Muscle of leg (tissue), 11 donors: ENCODE measurements around the gene CSTF1. TPM values are rescaled to one million over a fixed set of nuclear protein-coding genes. Genes with fewer than 3 reads are reported as not detected.

Source experiments
- DNase-seq: peaks from one replicate; pipeline ENCODE4 v3.0.0; 2013
- H3K27ac ChIP-seq: one replicate; pipeline ENCODE4 v1.5.1; 2013; ENCODE audit warnings: mild to moderate bottlenecking, low read length, control low read depth
- H3K27me3 ChIP-seq: one replicate; pipeline ENCODE4 v1.6.1; 2013; ENCODE audit warnings: low read length; ENCODE audit not compliant: control insufficient read depth, insufficient read depth
- H3K36me3 ChIP-seq: one replicate; pipeline ENCODE4 v1.6.1; 2013; ENCODE audit warnings: low read length; ENCODE audit not compliant: control insufficient read depth, insufficient read depth
- H3K4me1 ChIP-seq: one replicate; pipeline ENCODE4 v1.6.1; 2013; ENCODE audit warnings: low read length; ENCODE audit not compliant: control insufficient read depth, insufficient read depth
- H3K4me3 ChIP-seq: one replicate; pipeline ENCODE4 v1.5.1; 2013; ENCODE audit warnings: low read length, control low read depth
- H3K9me3 ChIP-seq: replicated peaks from 2 replicates; pipeline ENCODE4 v1.6.1; 2013; ENCODE audit warnings: low read depth, low read length; ENCODE audit not compliant: control insufficient read depth
- WGBS: methylation state at CpG from one replicate; pipeline ENCODE4 v1.1.5; 2013; ENCODE audit warnings: missing lambda C conversion rate; ENCODE audit not compliant: insufficient coverage; 5-methylcytosine and 5-hydroxymethylcytosine counted together
- polyA plus RNA-seq, 8 donors: library from polyadenylated mRNA; unstranded; fragments of 120-200 nt; gene quantifications; one replicate each; pipeline versions ENCODE4 v1.2.1 to v1.2.3, GENCODE V29; 2013; ENCODE audit warnings: inconsistent platforms in 1 of 8, low replicate concordance in 1 of 8; ENCODE audit not compliant: insufficient read length in 8 of 8, insufficient read depth in 1 of 8
- total RNA-seq: library from RNA; stranded (reverse); fragments of 120-200 nt; gene quantifications from one replicate; pipeline ENCODE4 v1.2.4, GENCODE V29; 2013

The CSTF1 gene
- total and polyA plus RNA-seq, 9 donors = 23.6 to 31.3 (median 28.1) TPM

- Histone ChIP-seq H3K9me3 (no peaks in the 10 kb centered on the region), H3K27ac (peak overlapping the region; percentile 47), H3K4me3 (no peak overlapping the region), H3K36me3 (no peaks in the 10 kb centered on the region), H3K27me3 (no peaks in the 10 kb centered on the region), H3K4me1 (peaks cover 32% of the 10 kb centered on the region)
- WGBS = 50% methylated on average over 1 of the region's 3 CpGs
- no peak for DNase-seq
Observed at GRCh38 chr20:56433221-56433879, 40.9 kb downstream of the CSTF1 start.

DNA sequence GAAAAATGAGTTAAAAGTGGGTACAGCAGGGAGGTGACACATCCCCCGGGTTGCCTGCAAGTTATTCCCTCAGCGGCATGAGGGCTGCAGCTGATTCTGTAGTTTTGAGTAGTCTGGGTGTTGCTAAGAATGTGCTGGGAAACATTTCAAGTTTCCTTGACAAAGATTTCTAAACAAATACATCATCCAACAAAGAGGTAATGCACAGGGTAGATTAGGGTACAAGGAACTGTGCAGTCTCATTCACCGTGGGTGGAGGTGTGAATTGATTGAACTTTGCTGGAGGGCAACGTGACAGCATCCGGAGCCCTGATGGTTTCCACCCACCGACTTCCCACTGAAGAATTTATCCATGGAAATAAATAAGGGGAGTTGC, 41.4 kb downstream of the CSTF1 start:
- Histone ChIP-seq H3K36me3 (no peaks in the 10 kb centered on the region), H3K4me3 (no peak overlapping the region), H3K4me1 (peaks cover 30% of the 10 kb centered on the region), H3K9me3 (no peaks in the 10 kb centered on the region), H3K27me3 (no peaks in the 10 kb centered on the region), H3K27ac (peak overlapping the region; percentile 47)
- 20% methylated on average over 1 of the region's 6 CpGs for WGBS
- DNase-seq = peak; percentile 72

DNA sequence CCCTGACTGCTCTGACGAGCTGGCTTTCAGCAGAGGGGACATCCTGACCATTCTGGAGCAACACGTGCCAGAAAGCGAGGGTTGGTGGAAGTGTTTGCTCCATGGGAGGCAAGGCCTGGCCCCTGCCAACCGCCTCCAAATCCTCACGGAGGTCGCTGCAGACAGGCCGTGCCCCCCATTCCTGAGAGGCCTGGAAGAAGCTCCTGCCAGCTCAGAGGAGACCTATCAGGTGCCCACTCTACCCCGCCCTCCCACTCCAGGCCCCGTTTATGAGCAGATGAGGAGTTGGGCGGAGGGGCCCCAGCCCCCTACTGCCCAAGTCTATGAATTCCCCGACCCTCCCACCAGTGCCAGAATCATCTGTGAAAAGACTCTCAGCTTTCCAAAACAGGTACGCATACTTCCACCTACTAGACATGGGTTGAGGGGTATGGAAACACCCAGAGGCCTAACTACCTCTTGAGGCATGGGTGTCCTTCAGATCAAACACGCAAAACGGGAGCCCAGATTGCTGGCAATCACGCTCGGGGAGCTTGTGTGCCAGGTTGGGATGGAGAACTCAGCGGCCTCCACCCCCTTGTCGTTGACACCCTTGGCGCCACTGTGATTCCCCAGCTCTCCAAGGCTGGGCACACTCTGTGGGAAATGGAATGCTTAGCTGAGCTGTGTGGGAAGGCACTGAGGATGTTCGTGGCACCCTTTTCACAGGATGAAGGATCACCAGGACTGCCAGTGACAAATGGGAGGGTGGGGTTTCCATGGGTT, 44.9 kb downstream of the CSTF1 start:
- Histone ChIP-seq H3K27ac (no peak overlapping the region), H3K4me1 (peaks cover 49% of the 10 kb centered on the region), H3K27me3 (no peaks in the 10 kb centered on the region), H3K9me3 (no peaks in the 10 kb centered on the region), H3K36me3 (no peaks in the 10 kb centered on the region), H3K4me3 (no peak overlapping the region)
- 90% methylated on average over 11 of the region's 20 CpGs for WGBS
- DNase-seq = no peak

- Histone ChIP-seq H3K27ac (no peak overlapping the region), H3K4me1 (peaks cover 50% of the 10 kb centered on the region), H3K9me3 (no peaks in the 10 kb centered on the region), H3K4me3 (no peak overlapping the region), H3K36me3 (no peaks in the 10 kb centered on the region), H3K27me3 (no peaks in the 10 kb centered on the region)
- no peak for DNase-seq
- WGBS = 96% methylated on average over 4 of the region's 4 CpGs
Observed at GRCh38 chr20:56438284-56438683, 45.8 kb downstream of the CSTF1 start.

GRCh38 chr20:56439771-56440291, 47.4 kb downstream of the CSTF1 start:
- no peaks in the 10 kb centered on the region for H3K9me3 ChIP-seq
- WGBS = 29% methylated on average over 4 of the region's 5 CpGs
- peak overlapping the region; percentile 85 for H3K27ac ChIP-seq
- H3K27me3 ChIP-seq = no peaks in the 10 kb centered on the region
- H3K4me3 ChIP-seq = no peak overlapping the region
- DNase-seq = peak; percentile 85
- no peaks in the 10 kb centered on the region for H3K36me3 ChIP-seq
- H3K4me1 ChIP-seq = peaks cover 58% of the 10 kb centered on the region

DNA sequence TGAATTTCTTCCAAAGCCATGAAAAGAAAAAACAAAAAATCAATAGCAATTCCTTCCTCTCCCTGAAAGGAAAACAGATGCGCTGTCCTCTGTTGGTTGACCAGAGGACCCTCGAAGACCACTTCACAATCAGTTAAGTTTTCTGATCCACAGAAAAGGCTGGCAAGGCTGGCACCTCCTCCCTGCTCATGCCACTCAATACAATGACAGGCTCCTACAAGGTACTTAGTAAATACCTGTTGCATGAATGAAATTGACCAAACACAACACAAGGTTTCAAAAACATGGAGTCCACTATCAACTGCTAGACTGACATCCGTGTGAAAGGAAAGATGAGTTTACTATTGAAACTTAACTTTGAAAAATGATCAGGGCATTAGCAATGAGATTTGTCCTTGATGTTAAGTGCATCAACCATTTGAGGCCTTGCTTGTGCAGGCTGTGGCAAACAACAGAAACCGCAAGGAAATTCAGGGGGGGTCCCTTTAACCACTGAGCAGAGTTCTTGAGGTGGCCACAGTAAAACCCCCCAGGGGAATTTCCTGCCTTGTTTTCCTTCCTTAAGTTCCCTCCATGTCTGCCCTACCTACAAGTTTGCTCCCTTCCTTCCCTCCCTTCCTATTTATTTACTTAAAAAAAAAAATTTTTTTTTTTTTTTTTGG, 48.0 kb downstream of the CSTF1 start:
- no peak for DNase-seq
- Histone ChIP-seq H3K27me3 (no peaks in the 10 kb centered on the region), H3K4me1 (peaks cover 58% of the 10 kb centered on the region), H3K9me3 (no peaks in the 10 kb centered on the region), H3K27ac (peak overlapping the region; percentile 85), H3K4me3 (no peak overlapping the region), H3K36me3 (no peaks in the 10 kb centered on the region)
- 66% methylated on average over 3 of the region's 4 CpGs for WGBS

- peaks cover 50% of the 10 kb centered on the region for H3K4me1 ChIP-seq
- WGBS = 80% methylated on average over 14 of the region's 17 CpGs
- no peaks in the 10 kb centered on the region for H3K9me3 ChIP-seq
- H3K27me3 ChIP-seq = no peaks in the 10 kb centered on the region
- no peak overlapping the region for H3K4me3 ChIP-seq
- H3K27ac ChIP-seq = peak overlapping the region; percentile 21
- no peaks in the 10 kb centered on the region for H3K36me3 ChIP-seq
- no peak for DNase-seq
Observed at GRCh38 chr20:56442389-56443365, 50.2 kb downstream of the CSTF1 start.

GRCh38 chr20:56443654-56444540, 51.5 kb downstream of the CSTF1 start:
- WGBS = 56% methylated on average over 16 of the region's 27 CpGs
- DNase-seq = peak; percentile 35
- Histone ChIP-seq H3K4me1 (peaks cover 47% of the 10 kb centered on the region), H3K4me3 (no peak overlapping the region), H3K36me3 (no peaks in the 10 kb centered on the region), H3K27me3 (no peaks in the 10 kb centered on the region), H3K27ac (no peak overlapping the region), H3K9me3 (no peaks in the 10 kb centered on the region)

GRCh38 chr20:56445130-56445529, 52.7 kb downstream of the CSTF1 start:
- DNase-seq = no peak
- peaks cover 35% of the 10 kb centered on the region for H3K4me1 ChIP-seq
- no peaks in the 10 kb centered on the region for H3K9me3 ChIP-seq
- no peak overlapping the region for H3K27ac ChIP-seq
- H3K36me3 ChIP-seq = no peaks in the 10 kb centered on the region
- WGBS = 80% methylated on average over 3 of the region's 3 CpGs
- no peak overlapping the region for H3K4me3 ChIP-seq
- no peaks in the 10 kb centered on the region for H3K27me3 ChIP-seq
